Upper lobe of right lung (tissue), 1 donor: ENCODE data around the gene REEP1. TPM values are rescaled to one million over a fixed set of nuclear protein-coding genes. Genes with fewer than 3 reads are reported as not detected.

ENCODE experiments used
- ATAC-seq: fragments of 200-7000 bp; cut with Tn5 transposase; one replicate; pipeline ENCODE4 v1.9.1; 2020; ENCODE audit warnings: mild to moderate bottlenecking, moderate library complexity
- DNase-seq: peaks from one replicate; pipeline ENCODE4 v3.0.0-alpha.2; 2020
- H3K27ac ChIP-seq: fragments of 200-600 bp; one replicate; pipeline ENCODE4 v1.8.0; 2022
- H3K27me3 ChIP-seq: fragments of 200-600 bp; one replicate; pipeline ENCODE4 v1.8.0; 2022; ENCODE audit warnings: mild to moderate bottlenecking
- H3K36me3 ChIP-seq: fragments of 200-600 bp; one replicate; pipeline ENCODE4 v1.8.0; 2022
- H3K4me1 ChIP-seq: fragments of 200-600 bp; one replicate; pipeline ENCODE4 v1.8.0; 2022
- H3K4me3 ChIP-seq: fragments of 200-600 bp; one replicate; pipeline ENCODE4 v1.8.0; 2022; ENCODE audit warnings: mild to moderate bottlenecking
- H3K9me3 ChIP-seq: fragments of 200-600 bp; one replicate; pipeline ENCODE4 v1.8.0; 2022
- intact Hi-C: fragments of 100-400 bp; cut with DNase I; formaldehyde crosslinking; loops from one replicate; pipeline ENCODE4 v1.11.0; 2022
- long read RNA-seq: library from polyadenylated mRNA; unstranded; transcript quantifications from one replicate; pipeline ENCODE4 v2.0.0, GENCODE V29; 2021
- total RNA-seq: library from RNA; stranded (reverse); fragmentation: NEBNext Ultra II Directional; extraction: Animal tissue kit (Norgen Biotek cat#: 25700); gene quantifications from one replicate; pipeline ENCODE4 v1.2.1, GENCODE V29; 2021
- TF ChIP-seq, protein P1 (sequence below): fragments of 200-600 bp; IDR thresholded peaks from one replicate; pipeline ENCODE4 v1.8.0; 2022; ENCODE audit warnings: antibody characterized with exemption
- donor health status: DM: no; HTN: yes; CAD: no; lungs with severe emphysema.

Gene REEP1, protein sequence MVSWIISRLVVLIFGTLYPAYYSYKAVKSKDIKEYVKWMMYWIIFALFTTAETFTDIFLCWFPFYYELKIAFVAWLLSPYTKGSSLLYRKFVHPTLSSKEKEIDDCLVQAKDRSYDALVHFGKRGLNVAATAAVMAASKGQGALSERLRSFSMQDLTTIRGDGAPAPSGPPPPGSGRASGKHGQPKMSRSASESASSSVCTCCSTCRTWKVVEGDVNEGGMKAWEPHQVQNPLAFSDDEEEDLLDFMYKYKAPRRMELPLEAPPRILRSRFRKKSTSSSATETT
- 7.8 TPM for total RNA-seq
- long read RNA-seq, transcript REEP1-201 (7 exons, 3,857 nt) = major isoform, 9 of 15 reads
- long read RNA-seq, partial matches to known transcripts = 1 of 15 reads
- long read RNA-seq, other reads (novel, unspliced or antisense) = 5 of 15 reads

DNA sequence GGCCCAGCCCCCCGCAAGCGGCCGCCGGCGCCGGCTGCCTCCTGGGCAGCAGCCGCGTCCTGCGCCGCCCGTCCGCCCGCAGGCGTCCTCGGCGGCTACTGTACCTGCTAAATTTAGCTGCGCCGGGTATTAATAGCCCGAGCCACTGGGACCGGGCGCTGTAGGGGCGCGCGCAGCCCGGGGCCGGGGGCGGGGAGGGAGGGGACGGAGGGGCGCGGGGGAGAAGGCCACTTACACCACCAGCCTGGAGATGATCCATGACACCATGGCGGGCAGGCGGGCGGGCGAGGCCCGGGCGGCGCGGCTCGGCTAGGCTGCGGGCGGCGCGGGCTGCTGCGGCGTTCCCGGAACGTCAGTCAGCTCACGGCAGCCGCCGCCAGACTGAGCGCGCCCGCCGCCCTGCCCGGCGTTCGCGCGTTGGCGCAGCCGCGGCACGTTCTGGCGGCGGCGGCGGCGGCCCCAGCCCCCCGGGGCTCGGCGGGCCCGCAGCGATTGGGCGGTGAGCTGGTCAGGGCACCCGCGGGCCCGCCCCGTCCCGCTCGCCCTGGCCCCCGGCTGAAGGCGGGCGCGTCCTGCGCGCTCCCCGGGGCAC lies at the start of gene REEP1:
Gene REEP1, minus strand, starts transcription at position 383 of the 592 bp plus-strand sequence. Its CDS starts 116 bp downstream, at position 267.
- peaks cover 39% of the 10 kb centered on the region for H3K27me3 ChIP-seq
- TF ChIP-seq, protein P1, sequence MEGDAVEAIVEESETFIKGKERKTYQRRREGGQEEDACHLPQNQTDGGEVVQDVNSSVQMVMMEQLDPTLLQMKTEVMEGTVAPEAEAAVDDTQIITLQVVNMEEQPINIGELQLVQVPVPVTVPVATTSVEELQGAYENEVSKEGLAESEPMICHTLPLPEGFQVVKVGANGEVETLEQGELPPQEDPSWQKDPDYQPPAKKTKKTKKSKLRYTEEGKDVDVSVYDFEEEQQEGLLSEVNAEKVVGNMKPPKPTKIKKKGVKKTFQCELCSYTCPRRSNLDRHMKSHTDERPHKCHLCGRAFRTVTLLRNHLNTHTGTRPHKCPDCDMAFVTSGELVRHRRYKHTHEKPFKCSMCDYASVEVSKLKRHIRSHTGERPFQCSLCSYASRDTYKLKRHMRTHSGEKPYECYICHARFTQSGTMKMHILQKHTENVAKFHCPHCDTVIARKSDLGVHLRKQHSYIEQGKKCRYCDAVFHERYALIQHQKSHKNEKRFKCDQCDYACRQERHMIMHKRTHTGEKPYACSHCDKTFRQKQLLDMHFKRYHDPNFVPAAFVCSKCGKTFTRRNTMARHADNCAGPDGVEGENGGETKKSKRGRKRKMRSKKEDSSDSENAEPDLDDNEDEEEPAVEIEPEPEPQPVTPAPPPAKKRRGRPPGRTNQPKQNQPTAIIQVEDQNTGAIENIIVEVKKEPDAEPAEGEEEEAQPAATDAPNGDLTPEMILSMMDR = no peak
- peaks cover 9% of the 10 kb centered on the region for H3K4me1 ChIP-seq
- intact Hi-C loops = no loop called here
- H3K36me3 ChIP-seq = no peaks in the 10 kb centered on the region
- peak within 1 kb of the TSS; percentile 52 for H3K4me3 ChIP-seq
- ATAC-seq (peak; percentile 73), DNase-seq (no peak)
- H3K27ac ChIP-seq = no peak within 1 kb of the TSS
- H3K9me3 ChIP-seq = no peaks in the 10 kb centered on the region

DNA sequence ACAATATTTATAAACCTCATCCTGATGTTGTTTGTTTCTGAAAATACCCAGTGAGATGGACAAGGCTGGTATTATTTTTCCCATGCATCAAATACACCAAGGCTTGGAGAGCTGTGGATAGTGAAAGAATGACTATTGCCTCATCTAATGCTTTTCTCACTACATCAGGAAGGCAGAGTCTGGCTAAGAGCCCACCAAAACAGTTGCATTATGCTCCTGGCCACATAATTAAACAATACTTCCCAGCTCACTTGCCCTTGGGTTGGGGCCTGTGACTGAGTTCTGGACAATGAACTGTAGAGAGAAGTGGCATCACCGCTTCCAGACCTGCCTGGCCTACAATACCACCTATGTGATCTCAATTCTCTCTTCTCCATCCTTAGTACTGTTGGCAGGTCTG lies 46.4 kb upstream of the REEP1 start:
- DNase-seq (no peak), ATAC-seq (peak; percentile 35)
- Histone ChIP-seq H3K27me3 (no peaks in the 10 kb centered on the region), H3K27ac (no peak overlapping the region), H3K36me3 (no peaks in the 10 kb centered on the region), H3K4me3 (no peak overlapping the region), H3K4me1 (no peaks in the 10 kb centered on the region), H3K9me3 (no peaks in the 10 kb centered on the region)
- intact Hi-C loops = no loop called here
- TF ChIP-seq, protein P1 = no peak

DNA sequence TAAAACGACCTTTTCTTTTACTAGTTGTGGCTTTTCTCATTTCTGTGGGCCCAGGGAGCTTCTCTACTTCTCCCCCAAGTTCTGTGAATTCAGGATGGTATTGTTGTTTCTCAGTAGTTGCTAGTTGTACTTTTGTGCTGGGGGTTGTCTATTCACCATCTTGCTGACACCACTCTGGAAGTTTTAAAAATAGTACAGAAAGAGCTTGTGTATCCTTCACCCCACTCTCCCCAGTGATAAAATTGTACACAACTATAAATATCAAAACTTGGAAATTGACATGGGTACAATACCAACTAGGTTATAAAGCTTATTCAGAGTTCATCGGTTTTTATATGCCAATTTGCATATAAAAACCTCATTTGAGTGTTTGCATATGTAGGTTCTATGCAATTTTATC lies 45.3 kb upstream of the REEP1 start:
- Histone ChIP-seq H3K36me3 (no peaks in the 10 kb centered on the region), H3K4me1 (no peaks in the 10 kb centered on the region), H3K27me3 (no peaks in the 10 kb centered on the region), H3K27ac (no peak overlapping the region), H3K9me3 (no peaks in the 10 kb centered on the region), H3K4me3 (no peak overlapping the region)
- intact Hi-C loops = no loop called here
- no peak for DNase-seq
- ATAC-seq = no peak
- TF ChIP-seq, protein P1 = no peak

DNA sequence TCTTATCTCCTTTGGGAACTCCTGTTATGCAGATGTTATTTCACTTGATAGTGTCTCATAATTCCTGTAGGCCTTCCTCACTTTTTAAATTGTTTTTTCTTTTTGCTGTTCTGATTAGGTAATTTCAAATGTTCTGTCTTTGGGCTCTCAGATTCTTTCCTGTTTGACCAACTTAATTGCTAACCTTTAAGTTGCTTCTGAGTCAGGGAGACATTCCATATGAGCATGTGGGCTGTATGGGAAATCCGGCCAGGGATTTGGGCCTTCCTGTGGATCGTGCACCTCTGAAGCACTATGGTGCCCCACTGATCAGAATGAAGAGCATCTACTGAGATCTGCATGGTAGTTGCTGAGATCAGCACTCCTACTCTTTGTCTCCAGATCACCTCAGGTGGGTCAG lies 44.7 kb upstream of the REEP1 start:
- Histone ChIP-seq H3K27ac (no peak overlapping the region), H3K36me3 (no peaks in the 10 kb centered on the region), H3K4me1 (no peaks in the 10 kb centered on the region), H3K9me3 (no peaks in the 10 kb centered on the region), H3K27me3 (no peaks in the 10 kb centered on the region), H3K4me3 (no peak overlapping the region)
- no peak for DNase-seq
- TF ChIP-seq, protein P1 = no peak
- intact Hi-C loops = no loop called here
- no peak for ATAC-seq

DNA sequence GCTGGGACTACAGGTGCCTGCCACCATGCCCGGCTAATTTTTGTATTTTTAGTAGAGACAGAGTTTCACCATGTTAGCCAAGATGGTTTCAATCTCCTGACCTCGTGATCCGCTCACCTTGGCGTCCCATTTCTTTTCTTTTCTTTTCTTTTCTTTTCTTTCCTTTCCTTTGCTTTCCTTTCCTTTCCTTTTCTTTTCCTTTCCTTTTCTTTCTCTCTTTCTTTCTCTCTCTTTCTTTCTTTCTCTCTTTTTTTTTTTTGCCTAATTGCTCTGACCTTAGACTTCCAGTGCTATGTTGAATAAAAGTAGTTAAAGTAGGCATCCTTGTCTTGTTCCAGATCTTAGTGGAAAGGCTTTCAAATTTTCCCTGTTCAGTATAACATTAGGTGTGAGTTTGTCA lies 41.0 kb upstream of the REEP1 start:
- intact Hi-C loops = no loop called here
- Histone ChIP-seq H3K36me3 (no peaks in the 10 kb centered on the region), H3K9me3 (no peaks in the 10 kb centered on the region), H3K27ac (no peak overlapping the region), H3K27me3 (no peaks in the 10 kb centered on the region), H3K4me1 (no peaks in the 10 kb centered on the region), H3K4me3 (no peak overlapping the region)
- ATAC-seq = no peak
- no peak for DNase-seq
- TF ChIP-seq, protein P1 = no peak
